HG03066 (cell line): ENCODE data around the gene ZACN.
"Not testable (repeated sequence)": the region's sequence is repeated elsewhere in the genome, so short reads cannot be mapped to it uniquely, and the experiment has no call there.

ENCODE experiments used
- ATAC-seq: cut with Tn5 transposase; IDR thresholded peaks from one replicate; pipeline ENCODE4 v1.9.1; 2021; ENCODE audit warnings: low read depth; ENCODE audit not compliant: unreplicated experiment

The ZACN gene

DNA sequence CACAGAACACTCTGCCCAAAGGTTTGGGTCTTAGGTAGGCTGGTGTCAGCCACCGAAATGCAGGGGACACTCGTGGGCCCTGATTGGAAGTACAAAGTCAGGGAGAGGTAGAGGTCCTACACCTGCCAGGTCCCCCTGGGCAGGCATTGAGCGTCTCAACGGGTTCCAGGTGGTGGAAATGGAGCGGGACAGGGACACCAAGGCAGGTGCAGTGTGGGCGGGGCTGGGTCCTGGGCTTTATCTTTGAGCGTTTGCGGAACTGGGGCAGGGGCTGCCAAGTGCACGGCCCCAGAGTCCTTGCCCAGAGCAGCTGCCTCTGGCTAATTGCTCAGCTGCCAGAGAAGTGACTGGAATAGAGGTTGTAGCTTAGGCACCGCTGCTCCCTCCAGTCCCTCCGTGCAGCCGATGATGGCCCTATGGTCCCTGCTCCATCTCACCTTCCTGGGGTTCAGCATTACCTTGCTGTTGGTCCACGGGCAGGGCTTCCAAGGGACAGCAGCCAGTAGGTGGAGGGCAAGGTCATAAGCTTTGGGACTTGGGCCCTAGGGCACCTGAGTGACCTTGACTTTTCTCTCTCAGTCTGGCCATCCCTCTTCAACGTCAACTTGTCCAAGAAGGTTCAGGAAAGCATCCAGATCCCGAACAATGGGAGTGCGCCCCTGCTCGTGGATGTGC, at the start of gene ZACN:
Gene ZACN, plus strand, starts transcription at position 323 of the 675 bp plus-strand sequence. Its CDS starts 83 bp downstream, at position 406.
- ATAC-seq, result no peak

DNA sequence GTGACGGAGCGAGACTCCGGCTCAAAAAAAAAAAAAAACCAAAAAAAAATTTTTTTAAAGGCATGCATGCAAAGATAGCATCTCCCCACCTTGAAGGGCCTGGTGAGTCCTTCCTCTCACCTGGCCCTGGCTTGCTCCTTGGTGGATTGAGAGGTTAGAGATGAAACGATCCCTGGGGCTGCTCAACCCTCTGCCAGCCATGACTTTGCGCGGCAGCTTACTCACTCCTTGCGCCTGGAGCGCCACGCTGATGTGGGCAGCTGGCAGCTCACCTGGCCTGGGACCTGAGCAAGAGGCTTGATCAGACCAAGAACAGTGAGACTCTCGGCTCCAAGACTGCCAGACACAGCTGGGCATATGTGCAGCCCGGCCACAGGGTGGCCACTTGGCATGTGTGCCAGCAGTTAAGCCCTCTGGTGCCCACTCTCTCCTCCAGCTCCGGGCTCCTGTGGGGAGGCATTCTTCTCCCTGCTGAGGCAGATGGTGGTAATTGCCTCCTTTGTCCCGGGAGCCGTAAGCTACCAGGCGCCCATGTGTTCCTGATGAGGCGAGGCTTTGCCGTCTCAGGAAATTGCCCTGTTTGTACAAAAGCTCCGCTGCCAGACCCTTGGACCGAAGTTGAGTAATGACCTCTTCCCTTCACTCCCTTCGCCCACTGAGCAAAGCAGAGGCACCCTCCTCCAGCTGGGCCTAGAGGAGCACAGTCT, 46.8 kb upstream of the ZACN start:
- ATAC-seq, result no peak

DNA sequence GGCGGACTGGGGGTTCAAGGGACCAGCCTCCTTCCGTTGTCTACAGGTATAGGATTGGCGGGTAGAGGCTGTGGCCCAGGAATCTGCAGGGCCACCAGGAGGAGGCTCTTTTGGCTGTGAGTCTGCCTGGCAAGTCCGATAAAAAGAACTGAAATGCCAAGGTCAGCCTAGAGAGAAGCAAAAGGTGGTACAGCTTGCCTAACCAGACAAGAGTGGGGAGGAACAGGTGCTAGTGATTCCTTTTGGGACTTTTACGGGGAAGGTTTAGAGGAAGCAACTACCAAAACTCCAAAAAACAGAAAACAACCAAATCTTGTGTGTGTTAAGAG, 46.2 kb upstream of the ZACN start:
- no peak for ATAC-seq

DNA sequence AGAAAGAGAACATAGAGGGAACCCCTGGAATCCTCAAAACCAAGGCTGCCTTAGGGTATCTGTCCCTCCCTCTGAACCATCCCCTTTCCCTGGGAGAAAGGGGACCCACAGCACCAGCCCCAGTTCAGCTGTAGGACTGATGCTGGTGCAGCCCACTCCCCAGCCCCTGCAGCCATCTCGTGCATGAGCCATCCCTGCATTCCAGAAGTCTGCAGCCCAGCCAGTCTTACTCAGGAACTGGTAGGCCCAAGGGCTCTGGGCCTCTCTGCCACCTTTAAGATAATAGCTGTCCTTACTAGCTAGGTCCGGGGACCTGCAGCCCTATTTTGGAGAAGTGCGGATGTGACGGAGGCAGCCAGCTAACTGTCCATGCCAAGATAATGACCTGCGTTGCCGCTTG, 45.8 kb upstream of the ZACN start:
- no peak for ATAC-seq

DNA sequence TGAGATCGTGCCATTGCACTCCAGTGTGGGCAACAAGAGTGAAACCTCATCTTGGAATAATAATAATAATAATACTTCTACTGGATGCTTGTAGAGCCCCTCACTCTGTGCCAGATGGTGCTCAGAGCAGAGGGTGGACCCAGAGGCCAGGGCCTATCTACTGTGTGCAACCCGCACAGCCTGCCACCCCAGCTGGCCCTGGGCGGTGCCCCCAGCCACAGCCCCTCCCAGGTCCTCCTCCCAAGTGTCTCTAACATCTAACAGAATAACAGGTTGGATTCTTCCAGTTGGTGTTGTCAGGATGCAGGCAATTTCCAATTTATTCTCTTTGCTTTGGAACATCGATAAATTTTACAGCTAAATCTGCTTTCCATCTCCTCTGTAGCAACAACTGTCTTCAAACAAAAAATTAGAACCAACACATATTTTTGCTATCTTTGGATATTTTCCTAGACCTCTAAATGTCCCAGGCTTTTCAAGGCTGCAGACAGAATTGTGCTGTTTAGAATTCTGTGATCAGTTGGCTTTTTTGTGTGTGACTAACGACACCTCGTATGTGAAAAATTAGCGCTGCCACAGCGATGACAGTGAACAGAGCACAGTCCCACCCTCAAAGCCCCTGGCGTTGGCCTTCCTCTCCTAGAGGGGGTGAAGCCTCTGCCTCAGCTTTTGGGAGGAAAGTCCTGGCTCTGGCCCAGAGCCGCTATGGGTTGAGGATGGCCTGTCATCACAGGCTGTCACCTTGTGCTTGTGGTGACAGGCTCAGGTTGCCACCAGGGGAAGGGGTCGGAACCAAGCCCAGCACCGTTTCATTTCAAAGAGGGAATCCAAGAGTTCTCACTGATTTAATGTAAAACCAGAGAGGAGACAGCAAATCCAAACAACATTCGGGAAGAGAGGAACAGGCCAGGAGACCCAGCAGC, 44.3 kb upstream of the ZACN start:
- no peak for ATAC-seq

DNA sequence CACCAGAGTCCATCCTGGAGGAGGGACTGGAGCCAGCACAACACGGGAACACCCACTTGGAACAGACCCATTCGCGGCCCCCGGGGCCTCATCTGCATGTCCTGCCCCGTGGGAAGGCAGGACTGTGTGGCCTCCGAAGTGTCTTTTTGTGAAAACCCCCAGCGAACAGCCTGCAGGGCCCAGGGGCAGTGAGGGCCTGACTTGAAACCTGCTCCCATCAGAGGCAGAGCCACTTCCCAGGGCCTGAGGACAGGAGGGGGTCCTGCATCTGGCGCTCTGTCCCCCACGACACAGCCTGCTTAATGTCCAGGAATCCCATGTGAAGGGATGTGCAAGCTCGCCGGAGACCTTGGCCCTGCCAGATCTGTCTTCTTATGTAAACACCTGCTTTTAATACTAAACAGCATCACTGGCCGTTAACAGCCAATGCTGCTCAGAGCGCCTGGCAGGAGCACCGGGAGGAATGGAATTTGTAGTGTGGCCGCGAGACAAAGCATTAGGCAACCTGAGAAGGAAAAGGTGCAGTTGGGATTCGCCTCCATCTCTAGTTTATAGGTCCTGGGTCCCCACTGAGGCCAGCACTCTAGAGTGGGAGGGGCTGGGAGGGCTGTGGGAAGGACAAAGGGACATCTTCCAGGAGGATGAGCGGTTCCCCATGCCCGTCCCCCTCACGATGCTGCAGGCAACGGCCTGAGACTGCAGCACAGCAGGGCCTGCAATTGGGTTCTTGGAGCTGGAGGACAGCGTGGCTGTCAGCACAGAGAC, 42.3 kb upstream of the ZACN start:
- no peak for ATAC-seq

DNA sequence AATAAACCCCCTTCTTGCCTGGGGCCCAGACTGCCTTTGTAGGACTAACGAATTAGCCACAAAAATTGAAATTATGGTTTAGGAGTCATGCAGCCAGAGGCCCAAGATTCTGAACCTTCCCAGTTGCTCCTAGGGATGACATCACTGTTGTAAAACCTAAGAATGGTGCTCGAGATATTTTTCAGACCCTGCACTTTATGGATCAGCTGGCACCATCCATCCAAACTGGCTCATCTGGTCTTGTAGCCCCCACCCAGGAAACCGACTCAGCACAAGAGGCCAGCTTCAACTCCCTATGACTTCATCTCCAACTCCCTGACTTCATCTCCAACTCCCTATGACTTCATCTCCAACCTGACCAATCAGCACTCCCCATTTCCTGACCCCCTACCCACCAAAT, 40.9 kb upstream of the ZACN start:
- no peak for ATAC-seq

DNA sequence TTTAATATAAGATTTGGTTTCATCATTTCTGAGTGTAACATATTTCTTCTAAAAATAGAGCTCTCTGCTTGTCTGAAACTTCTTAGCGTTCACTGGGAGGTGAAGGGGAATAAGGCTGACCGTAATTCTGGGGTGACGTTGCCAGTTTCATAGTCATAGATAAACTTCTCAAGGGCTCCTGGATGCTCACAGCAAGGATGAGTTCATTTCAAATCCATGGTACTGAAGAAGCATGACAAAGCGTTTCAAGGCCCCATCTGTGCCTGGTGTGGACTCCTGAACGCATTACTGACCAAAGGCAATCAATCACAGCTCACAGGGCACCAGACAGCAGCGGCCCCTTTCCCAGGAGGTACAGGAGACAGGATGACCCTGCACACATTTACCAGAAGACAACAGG, 39.9 kb upstream of the ZACN start:
- ATAC-seq, result no peak

DNA sequence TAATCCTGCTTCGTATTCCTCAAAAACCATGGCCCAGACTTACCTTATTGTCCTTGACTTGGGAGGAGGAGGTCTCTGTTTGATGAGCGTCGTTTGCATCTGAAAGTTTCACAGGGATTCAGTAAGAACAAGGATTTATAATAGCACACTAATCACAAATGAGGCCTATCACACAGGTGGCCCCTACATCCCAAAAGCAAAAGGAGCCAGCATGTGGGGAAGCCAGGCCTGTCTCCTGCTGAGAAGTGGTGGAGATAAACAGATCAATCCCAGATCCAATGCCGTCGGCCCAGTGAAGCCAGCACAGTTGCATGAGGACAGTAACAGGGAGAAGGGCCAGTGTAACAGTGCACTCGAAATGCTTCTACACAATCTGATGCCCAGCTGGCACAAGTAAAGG, 38.6 kb upstream of the ZACN start:
- no peak for ATAC-seq

DNA sequence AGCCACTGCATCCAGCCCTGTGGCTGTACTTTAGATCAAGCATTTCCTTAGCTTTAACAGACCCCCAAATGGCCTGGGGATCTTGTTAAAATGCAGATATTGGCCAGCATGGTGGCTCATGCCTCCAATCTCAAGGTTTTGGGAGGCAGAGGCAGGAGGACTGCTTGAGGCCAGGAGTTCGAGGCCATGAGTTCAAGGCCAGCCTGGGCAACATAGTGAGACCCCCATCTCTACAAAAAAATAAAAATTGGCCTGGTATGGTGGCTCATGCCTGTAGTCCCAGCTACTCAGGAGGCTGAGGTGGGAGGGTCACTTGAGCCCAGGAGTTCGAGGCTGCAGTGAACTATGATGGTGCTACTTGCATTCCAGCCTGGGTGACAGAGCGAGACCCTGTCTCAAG, 36.1 kb upstream of the ZACN start:
- ATAC-seq, result not testable (repeated sequence)

DNA sequence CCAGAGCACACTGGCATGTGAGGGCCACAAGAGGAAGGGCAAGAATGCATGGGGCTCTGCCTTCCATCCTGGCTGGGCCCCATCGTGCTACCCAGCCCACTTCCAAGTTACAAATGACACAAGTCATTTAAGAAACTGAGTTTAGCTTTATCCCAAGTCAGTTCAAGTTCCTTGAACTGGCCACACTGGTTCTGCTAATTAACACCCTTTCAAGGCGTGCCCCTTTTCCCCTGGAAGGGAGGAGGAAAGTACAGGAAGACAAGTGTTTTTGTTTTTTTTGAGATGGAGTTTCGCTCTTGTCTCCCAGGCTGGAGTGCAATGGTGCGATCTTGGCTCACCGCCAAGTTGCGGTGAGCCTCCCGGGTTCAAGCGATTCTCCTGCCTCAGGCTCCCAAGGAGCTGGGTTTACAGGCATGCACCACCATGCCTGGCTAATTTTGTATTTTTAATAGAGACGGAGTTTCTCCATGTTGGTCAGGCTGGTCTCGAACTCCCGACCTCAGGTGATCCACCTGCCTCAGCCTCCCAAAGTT, 34.4 kb upstream of the ZACN start:
- ATAC-seq, result not testable (repeated sequence)

DNA sequence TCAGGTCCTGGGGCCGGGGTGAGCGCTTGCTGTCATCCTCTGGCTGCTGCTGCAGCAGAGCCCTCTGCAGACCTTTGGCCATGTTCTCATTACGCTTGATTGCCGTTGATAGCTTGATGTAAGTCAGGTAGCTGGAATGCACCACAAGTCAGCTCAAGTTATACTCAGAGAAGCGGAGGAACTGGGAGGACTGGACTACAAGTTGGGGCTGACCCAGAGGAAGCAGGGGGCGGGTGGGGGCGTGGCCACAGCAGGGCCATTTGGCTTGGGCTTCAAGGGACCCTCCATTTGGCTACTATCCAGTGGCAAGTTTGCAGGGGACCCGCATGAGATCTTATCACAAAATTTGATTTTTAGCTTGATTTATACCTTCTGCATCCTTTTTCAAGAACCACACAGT, 32.9 kb upstream of the ZACN start:
- no peak for ATAC-seq

DNA sequence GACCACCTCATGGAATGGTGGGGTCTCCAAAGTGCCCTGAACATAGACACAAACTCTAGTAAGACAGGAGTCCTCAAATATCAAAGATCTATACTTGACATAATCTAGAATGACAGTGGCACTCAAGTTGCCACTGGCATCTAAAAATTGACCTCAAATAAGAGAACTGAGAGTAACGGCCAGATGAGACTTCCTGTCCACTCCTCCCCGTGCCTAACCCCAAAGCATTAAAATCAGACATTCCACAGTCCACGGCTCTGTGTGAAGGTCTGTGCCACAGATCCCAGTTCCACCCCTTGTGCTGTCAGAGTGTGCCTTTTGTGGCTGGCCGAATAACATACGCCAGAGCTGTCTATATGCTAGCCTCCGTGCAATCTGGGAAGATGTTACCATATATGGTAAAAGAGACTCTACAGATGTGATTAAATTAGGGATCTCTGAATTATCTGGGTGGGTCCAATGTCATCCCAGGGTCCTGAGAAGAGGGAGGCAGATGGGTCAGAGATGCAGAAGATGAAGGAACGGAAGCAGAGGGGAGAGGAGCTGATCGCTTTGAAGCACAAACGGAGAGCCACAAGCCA, 30.9 kb upstream of the ZACN start:
- ATAC-seq, result no peak

DNA sequence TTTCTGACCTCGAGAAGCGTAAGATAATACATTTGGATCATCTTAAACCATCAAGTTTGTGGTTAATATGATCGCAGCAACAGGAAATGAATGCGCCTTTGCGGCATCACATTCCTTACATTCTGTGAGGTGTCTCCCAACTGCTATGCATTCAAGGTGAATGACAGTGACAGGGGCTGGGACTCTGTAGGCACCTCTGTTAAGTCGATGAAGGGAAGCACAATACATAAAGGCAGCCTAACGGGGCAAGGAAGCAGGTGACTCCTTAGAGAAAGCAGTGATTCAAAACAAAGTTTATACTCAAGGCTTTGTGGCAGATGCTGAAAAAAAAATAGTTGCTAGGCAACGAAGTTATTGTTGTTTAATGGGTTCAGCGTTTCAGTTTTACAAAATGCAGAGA, 30.3 kb upstream of the ZACN start:
- ATAC-seq, result no peak

DNA sequence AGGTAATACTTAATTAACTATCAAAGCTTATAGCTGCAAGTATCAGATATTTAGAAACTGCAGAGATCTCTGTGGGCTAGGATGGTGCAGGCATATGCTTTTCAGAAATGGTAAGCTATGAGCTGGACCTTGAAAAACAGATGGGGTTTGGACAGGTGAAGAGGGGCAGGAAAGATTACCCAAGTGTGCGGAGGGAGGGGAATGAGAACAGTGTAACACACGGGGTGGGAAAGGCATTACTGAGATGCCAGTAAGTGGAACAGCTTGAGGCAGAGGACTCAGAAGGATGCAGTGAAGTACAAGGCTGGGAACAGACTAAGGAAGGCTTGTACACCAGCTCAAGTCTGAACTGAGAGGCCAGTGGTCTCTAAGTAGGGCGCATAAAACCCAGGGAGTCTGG, 29.7 kb upstream of the ZACN start:
- no peak for ATAC-seq

DNA sequence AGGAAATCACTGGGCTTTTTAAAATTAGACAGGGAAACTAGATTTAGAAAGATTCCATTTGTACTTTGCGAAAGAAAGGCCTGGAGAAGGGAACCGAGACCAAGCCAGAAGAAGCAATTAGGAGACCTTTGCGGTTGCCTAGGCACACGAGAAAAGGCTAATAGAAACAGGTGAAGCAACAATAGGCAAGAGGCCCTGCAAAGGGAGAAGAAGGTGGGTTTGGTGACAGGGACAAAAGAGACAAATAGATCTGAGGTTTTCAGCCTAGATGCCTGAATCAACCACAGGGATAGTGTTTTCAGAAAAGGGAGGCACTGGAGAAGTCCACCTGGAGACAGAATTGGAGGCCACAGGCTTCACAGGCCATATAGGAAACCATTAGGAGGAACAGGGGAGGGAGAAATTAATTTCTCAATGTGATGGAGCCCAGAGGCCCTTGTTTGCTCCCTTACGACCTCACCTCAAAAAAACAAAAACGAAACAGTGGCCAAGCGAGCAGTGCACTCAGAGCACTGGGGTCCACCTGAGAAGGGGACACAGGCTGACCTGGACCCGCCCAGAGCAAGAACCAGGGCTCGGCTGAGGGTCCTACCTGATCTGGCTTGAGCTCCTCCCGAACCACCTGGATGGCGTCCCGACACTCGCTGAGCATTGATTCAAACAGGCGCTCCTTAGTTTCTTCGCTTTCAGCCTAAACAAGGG, 29.0 kb upstream of the ZACN start:
- no peak for ATAC-seq

DNA sequence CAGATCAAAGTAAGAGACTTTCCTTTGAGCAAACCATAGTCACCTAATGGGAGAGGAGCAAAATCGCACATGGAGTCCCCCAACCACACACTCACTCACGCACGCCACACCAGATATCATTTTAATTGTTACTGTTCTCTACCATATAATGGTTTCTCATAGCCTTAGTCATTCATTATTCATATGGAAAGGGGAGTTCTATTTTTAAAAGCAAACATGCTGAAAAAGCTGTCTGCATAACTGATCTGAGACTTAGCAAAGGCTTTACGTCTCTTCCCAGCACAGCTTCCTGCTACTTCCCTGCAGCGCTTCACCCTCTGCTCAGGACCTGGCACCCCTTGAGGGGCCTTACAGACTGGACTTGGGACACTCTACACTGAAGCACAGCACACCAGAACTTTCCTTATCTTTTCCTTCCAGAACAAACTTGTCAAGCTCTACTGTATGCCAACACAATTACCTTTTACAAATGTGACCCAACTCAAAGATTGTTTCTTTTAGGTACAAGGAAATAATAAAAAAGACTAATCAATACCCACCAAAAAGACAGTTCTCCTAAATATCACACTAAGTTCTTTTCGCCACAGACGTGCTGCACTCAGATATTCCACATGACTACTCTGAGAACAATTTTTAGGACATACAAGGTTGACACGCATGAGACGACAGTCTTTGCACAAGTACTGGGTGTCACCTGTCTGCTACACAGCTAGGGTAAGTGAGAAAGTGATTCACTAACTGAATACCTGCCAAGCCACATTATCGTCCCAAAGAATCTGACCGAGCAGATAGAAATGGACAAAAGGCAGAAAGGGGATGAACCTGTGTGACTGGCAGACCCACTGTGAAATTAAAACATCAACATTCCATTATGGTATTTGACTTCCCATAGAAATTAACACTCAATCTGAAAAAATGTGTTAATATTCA, 28.2 kb upstream of the ZACN start:
- ATAC-seq, result no peak

DNA sequence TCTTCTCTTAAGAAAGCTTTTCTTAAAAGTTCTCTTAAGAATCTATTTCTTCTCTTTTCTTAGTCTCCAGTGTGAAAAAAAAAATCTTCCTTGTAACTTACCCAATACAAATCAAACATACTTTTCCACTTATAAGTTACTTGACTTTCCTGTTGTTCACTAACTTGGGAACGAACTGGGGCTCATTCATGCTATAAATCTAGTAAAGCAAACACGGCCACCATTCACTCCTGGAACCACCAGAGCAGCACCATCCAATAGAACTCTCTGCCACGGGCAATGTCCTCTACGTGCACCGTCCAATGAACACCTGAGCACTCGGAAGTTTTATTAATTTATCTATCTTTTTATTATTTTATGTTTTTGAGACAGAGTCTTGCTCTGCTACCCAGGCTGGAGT, 27.4 kb upstream of the ZACN start:
- ATAC-seq, result no peak
